DMS153 treated with DMSO at 0.1 percent for 48 hours (cell line): ENCODE results near the gene CALR3.
A peak's percentile ranks its signal among the peaks of the same experiment; 100 is the strongest.

Experiments used
- DNase-seq: peaks from one replicate; lab custom pipeline; 2025; ENCODE audit not compliant: unreplicated experiment; lab: John Stamatoyannopoulos, UW

The CALR3 gene

GRCh38 chr19:16435238-16435917 is 60.6 kb downstream of the CALR3 start:
- DNase-seq: no peak

DNA sequence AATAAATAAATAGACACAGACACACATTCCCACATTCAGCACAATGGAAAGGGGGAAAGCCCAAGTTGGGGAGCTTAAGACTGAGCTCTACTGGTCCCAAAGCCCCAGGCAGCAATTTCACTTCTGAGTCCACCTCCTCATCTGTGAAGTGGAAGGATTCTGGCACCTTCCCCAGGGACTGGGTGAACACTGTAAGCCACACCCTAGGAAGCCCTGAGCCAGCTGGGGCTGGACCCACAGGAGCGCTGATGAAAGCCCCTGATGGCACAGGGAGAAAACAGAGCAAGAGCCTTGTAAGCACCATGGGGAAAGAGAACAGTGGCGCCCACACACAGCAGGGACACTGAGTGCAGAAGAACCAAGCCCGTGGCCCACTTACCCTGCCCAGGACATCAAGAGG is 62.0 kb downstream of the CALR3 start:
- no peak for DNase-seq

DNA sequence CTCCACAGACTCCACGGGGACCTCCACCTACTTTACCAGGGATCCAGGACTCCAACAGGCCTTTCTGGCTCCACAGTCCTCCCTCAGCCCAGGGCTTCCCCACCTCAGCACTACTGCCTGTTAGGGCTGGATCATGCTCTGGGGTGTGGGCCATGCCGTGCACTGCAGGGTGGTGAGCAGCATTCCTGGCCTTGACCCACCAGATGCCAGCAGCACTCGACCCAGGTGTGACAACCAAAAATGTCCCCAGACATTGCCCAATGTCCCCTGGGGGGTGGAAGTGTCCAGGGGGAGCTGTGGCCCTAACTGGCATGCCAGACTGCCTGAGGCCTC is 66.2 kb downstream of the CALR3 start:
- no peak for DNase-seq

- DNase-seq: peak; percentile 14
These were observed 66.8 kb downstream of the CALR3 start for GRCh38 chr19:16429066-16429758.
